GM13977 (cell line): ENCODE data around the gene PTPN21.

Experiments used
- DNase-seq: peaks from one replicate; pipeline ENCODE4 v3.0.0; 2012; ENCODE audit warnings: low spot score
- in situ Hi-C: fragments of 300-500 bp; cut with MboI; formaldehyde crosslinking; loops from one replicate; pipeline ENCODE4 v1.12.0; 2022; ENCODE audit warnings: low sequenced_read_pairs, low pct_unique_long_range_greater_than_20kb, mixed read lengths, inconsistent platforms; ENCODE audit not compliant: unreplicated experiment
- TF ChIP-seq, protein P1 (sequence below): IDR thresholded peaks from 2 replicates; pipeline ENCODE4 v1.5.1; 2012; ENCODE audit warnings: mild to moderate bottlenecking, control low read depth; ENCODE audit not compliant: insufficient read depth; ENCODE audit errors: extremely low read depth, missing control alignments

PTPN21 gene

DNA sequence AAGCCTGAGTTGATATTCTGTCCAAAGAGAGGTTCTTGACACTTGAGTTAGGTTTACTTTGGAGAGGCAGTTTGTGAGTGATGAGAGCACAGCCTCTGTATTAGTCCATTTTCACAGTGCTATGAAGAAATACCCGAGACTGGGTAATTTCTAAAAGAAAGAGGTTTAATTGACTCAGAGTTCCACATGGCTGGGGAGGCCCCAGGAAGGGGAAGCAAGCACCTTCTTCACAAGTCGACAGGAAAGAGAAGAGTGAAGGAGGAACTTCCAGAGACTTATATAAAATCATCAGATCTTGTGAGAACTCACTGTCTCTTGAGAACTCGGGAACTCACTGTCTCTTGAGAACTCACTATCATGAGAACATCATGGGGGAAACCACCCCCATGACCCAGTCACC lies 13.4 kb upstream of the PTPN21 start:
- TF ChIP-seq, protein P1, sequence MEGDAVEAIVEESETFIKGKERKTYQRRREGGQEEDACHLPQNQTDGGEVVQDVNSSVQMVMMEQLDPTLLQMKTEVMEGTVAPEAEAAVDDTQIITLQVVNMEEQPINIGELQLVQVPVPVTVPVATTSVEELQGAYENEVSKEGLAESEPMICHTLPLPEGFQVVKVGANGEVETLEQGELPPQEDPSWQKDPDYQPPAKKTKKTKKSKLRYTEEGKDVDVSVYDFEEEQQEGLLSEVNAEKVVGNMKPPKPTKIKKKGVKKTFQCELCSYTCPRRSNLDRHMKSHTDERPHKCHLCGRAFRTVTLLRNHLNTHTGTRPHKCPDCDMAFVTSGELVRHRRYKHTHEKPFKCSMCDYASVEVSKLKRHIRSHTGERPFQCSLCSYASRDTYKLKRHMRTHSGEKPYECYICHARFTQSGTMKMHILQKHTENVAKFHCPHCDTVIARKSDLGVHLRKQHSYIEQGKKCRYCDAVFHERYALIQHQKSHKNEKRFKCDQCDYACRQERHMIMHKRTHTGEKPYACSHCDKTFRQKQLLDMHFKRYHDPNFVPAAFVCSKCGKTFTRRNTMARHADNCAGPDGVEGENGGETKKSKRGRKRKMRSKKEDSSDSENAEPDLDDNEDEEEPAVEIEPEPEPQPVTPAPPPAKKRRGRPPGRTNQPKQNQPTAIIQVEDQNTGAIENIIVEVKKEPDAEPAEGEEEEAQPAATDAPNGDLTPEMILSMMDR: no peak
- no peak for DNase-seq
- in situ Hi-C loops: no loop called here

DNA sequence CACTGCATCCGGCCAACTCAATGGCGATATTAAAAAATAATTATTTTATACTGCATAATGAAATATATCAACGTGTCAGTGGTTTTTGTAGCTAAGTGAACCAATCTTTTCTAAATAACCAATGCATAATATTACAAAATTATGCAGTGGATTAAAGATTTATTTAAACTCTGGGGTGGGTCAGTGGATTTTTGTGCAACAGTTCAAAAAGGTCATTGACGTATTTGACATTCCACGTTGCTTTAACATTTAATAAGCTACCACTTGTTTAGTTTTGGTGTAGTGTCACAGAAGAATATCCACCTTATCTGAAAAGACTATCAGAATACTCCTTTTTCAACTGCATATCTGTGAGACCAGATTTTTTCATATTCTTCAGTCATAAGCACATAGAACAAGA lies 10.6 kb upstream of the PTPN21 start:
- no peak for DNase-seq
- TF ChIP-seq, protein P1: no peak
- in situ Hi-C loops: no loop called here

GRCh38 chr14:88563845-88564244 lies 9.0 kb upstream of the PTPN21 start:
- in situ Hi-C loops: no loop called here
- no peak for DNase-seq
- TF ChIP-seq, protein P1: no peak

GRCh38 chr14:88562831-88563686 lies 8.3 kb upstream of the PTPN21 start, which contains the start of gene ZC3H14:
TSS of gene ZC3H14 (plus strand) at chr14:88563037. CDS start at chr14:88563134, 97 bp downstream.
- DNase-seq: peak; percentile 95
- TF ChIP-seq, protein P1: peak; percentile 59
- in situ Hi-C loops: no loop called here

DNA sequence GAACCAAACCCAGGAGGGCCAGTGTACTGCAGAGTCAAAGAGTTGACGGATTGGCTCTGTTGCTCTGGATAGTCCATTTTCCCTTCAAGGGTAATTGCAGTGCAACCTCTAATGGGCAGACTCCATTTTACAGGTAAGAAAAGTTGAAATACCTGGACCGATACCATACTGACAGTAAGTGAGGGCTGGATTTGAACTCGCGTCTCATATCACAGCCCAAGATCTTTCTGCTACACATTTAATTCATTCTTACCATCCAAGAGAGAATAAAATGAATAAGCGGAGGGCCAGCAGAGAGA lies 7.7 kb upstream of the PTPN21 start:
- in situ Hi-C loops: no loop called here
- TF ChIP-seq, protein P1: no peak
- no peak for DNase-seq

GRCh38 chr14:88559852-88560251 lies 5.0 kb upstream of the PTPN21 start:
- in situ Hi-C loops: no loop called here
- DNase-seq: no peak
- TF ChIP-seq, protein P1: no peak
